OCI-LY7 (cell line): ENCODE results near the gene PEPD. TPM values are rescaled to one million over a fixed set of nuclear protein-coding genes. Genes with fewer than 3 reads are reported as not detected.

Source experiments
- BruUV-seq: library from RNA; stranded (reverse); fragments of 400-500 nt; replicated peaks from 2 replicates; lab custom pipeline; 2021; lab: Mats Ljungman, UMichigan
- CTCF ChIA-PET: fragments of 300-600 bp; sonication (Branson Sonifier 250); formaldehyde crosslinking; loops from one replicate; lab custom pipeline; 2022; ENCODE audit warnings: antibody characterized with exemption; ENCODE audit not compliant: unreplicated experiment; lab: Charles Lee
- POLR2A ChIA-PET: fragments of 300-600 bp; sonication (Branson Sonifier 250); formaldehyde crosslinking; loops from one replicate; lab custom pipeline; 2022; ENCODE audit warnings: antibody characterized with exemption; lab: Charles Lee
- DNase-seq: peaks from one replicate; pipeline ENCODE4 v3.0.0-alpha.2; 2015; ENCODE audit warnings: low spot score
- H2AFZ ChIP-seq: fragments of 200-600 bp; sonication (generic), shearing (Covaris generic); 2 replicates; pipeline ENCODE4 v1.6.1; 2014; ENCODE audit warnings: mild to moderate bottlenecking, antibody characterized with exemption, low read length, moderate library complexity
- H3K27ac ChIP-seq: fragments of 200-600 bp; sonication (generic); 2 replicates; pipeline ENCODE4 v1.5.1; 2014; ENCODE audit warnings: mixed run types, low read depth, mild to moderate bottlenecking, moderate library complexity, low read length, inconsistent platforms; ENCODE audit not compliant: poor library complexity, severe bottlenecking
- H3K36me3 ChIP-seq: fragments of 200-600 bp; sonication (generic); 2 replicates; pipeline ENCODE4 v1.6.1; 2014; ENCODE audit warnings: mild to moderate bottlenecking, antibody characterized with exemption, low read length, moderate library complexity, mixed read lengths; ENCODE audit not compliant: insufficient read depth
- H3K4me1 ChIP-seq: fragments of 200-600 bp; sonication (generic); 2 replicates; pipeline ENCODE4 v1.5.1; 2014; ENCODE audit warnings: mild to moderate bottlenecking, low read length; ENCODE audit not compliant: insufficient read depth, poor library complexity, severe bottlenecking
- H3K4me2 ChIP-seq: fragments of 200-600 bp; sonication (generic); 2 replicates; pipeline ENCODE4 v1.6.1; 2014; ENCODE audit warnings: mild to moderate bottlenecking, low read length
- H3K4me3 ChIP-seq: fragments of 200-600 bp; sonication (generic); 2 replicates; pipeline ENCODE4 v1.5.1; 2014; ENCODE audit warnings: mild to moderate bottlenecking, low read depth, low read length; ENCODE audit not compliant: poor library complexity, severe bottlenecking
- H3K79me2 ChIP-seq: fragments of 200-600 bp; sonication (generic); 2 replicates; pipeline ENCODE4 v1.6.1; 2016; ENCODE audit warnings: low read depth, mild to moderate bottlenecking, low read length, moderate library complexity, mixed read lengths; ENCODE audit not compliant: insufficient read depth
- H3K9me2 ChIP-seq: fragments of 200-600 bp; sonication (generic); 2 replicates; pipeline ENCODE4 v1.6.1; 2016; ENCODE audit warnings: mild to moderate bottlenecking, low read length, mixed read lengths; ENCODE audit not compliant: insufficient read depth
- H3K9me3 ChIP-seq: fragments of 200-600 bp; sonication (generic); 2 replicates; pipeline ENCODE4 v1.6.1; 2014; ENCODE audit warnings: mild to moderate bottlenecking, mixed run types, low read length, mixed read lengths
- H4K20me1 ChIP-seq: fragments of 200-600 bp; sonication (generic); 2 replicates; pipeline ENCODE4 v1.6.1; 2014; ENCODE audit warnings: mild to moderate bottlenecking, antibody characterized with exemption, low read length, moderate library complexity, mixed read lengths; ENCODE audit not compliant: insufficient read depth
- CTCF ChIP-seq: fragments of 200-600 bp; sonication (generic); conservative IDR thresholded peaks from 2 replicates; pipeline ENCODE4 v1.5.1; 2014; ENCODE audit warnings: mild to moderate bottlenecking, antibody characterized with exemption, low read length, moderate library complexity, mixed read lengths
- EZH2phosphoT487 ChIP-seq: fragments of 200-600 bp; sonication (generic); IDR thresholded peaks from 2 replicates; pipeline ENCODE4 v1.6.1; 2018; ENCODE audit warnings: low read depth, borderline replicate concordance, mild to moderate bottlenecking, mixed run types, antibody characterized with exemption, low read length, moderate library complexity, mixed read lengths
- intact Hi-C: fragments of 100-400 bp; cut with micrococcal nuclease; formaldehyde crosslinking; loops from one replicate; pipeline ENCODE4 v1.10.0; 2022; ENCODE audit not compliant: unreplicated experiment
- total RNA-seq, 2 experiments: library from RNA; depleted of rRNA in 1 of 2; stranded (reverse); fragments of >200 nt in 1 of 2; shearing (Covaris generic) in 1 of 2; gene quantifications; 2 replicates each; pipeline ENCODE4 v1.2.3, GENCODE V29; 2014 to 2022

The PEPD gene
- total RNA-seq, 2 experiments from 2014 or later = 24.4 to 29.7 TPM

- TF ChIP-seq CTCF (no peak), EZH2phosphoT487 (no peak)
- Histone ChIP-seq H4K20me1 (no peaks in the 10 kb centered on the region), H3K4me3 (no peak overlapping the region), H3K79me2 (no peaks in the 10 kb centered on the region), H3K36me3 (no peaks in the 10 kb centered on the region), H3K9me3 (no peaks in the 10 kb centered on the region), H3K9me2 (no peaks in the 10 kb centered on the region), H3K27ac (no peak overlapping the region), H2AFZ (no peak overlapping the region), H3K4me1 (no peaks in the 10 kb centered on the region), H3K4me2 (no peak overlapping the region)
- POLR2A ChIA-PET = no interaction called here
- no peak for DNase-seq
- intact Hi-C loops = no loop called here
- CTCF ChIA-PET = no interaction called here
- BruUV-seq = no TSS peak
Observed at GRCh38 chr19:33552191-33552927, 30.8 kb upstream of the PEPD start.

- Histone ChIP-seq H3K79me2 (no peaks in the 10 kb centered on the region), H3K27ac (no peak overlapping the region), H3K9me2 (no peaks in the 10 kb centered on the region), H3K4me2 (no peak overlapping the region), H2AFZ (no peak overlapping the region), H3K4me1 (no peaks in the 10 kb centered on the region), H4K20me1 (no peaks in the 10 kb centered on the region), H3K4me3 (no peak overlapping the region), H3K36me3 (no peaks in the 10 kb centered on the region), H3K9me3 (no peaks in the 10 kb centered on the region)
- DNase-seq = no peak
- BruUV-seq = no TSS peak
- intact Hi-C loops = no loop called here
- ChIA-PET CTCF (no interaction called here), POLR2A (no interaction called here)
- TF ChIP-seq CTCF = no peak
- no peak for TF ChIP-seq EZH2phosphoT487
Observed at GRCh38 chr19:33551676-33552075, 30.1 kb upstream of the PEPD start.

GRCh38 chr19:33550768-33551167 is 29.2 kb upstream of the PEPD start:
- Histone ChIP-seq H3K4me1 (no peaks in the 10 kb centered on the region), H3K9me3 (no peaks in the 10 kb centered on the region), H3K4me2 (no peak overlapping the region), H4K20me1 (no peaks in the 10 kb centered on the region), H3K4me3 (no peak overlapping the region), H2AFZ (no peak overlapping the region), H3K79me2 (no peaks in the 10 kb centered on the region), H3K36me3 (no peaks in the 10 kb centered on the region), H3K27ac (no peak overlapping the region), H3K9me2 (no peaks in the 10 kb centered on the region)
- intact Hi-C loops = no loop called here
- TF ChIP-seq EZH2phosphoT487 = no peak
- no peak for TF ChIP-seq CTCF
- POLR2A ChIA-PET = no interaction called here
- no peak for DNase-seq
- CTCF ChIA-PET = no interaction called here
- no TSS peak for BruUV-seq
